ENCODE results near the gene GALNT10. TPM values are rescaled to one million over a fixed set of nuclear protein-coding genes. Genes with fewer than 3 reads are reported as not detected.

GALNT10 gene
- polyA plus RNA-seq, 4 donors = 26.8 to 39.4 (median 29.1) TPM

DNA sequence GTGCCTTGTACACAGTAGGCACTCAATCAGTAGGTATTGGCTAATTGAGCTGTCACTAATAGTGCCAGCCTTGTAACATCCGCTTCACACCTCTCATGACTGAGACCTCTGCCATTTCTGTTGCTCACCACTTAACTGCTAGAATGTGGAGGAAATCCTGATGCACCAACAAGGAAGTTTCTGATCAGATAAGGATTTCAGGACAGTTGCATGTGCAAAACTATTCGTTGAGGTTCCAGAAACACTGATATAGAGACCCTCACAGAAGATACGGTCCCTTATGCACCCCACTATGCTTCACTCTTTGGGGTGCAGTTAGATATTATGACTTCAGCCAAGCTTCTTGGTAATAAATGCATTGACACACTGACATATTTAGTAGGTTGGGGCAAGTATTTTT is 266.0 kb downstream of the GALNT10 start:
- DNase-seq (ENCODE audit: low read depth in 4 of 4, low spot score in 3 of 4) = no peak

DNA sequence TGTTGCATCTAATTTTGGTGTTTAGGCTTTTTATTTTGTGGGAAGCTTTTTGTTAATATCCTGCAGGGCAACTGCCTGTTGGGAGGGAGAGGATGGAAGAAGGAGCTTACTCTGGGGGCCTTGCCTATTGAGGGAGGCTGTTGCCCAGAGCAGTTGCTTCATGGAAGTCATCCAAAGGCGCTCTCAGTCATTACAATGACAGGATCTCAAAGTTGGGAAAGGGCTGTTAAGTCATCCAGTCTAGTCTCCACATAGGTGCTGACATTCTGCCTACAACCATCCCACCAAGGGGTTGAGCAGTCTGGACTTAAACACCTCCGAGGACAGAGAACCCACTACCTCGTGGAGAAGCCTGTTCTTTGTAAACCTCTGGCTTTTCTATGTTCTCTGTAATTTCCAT is 268.5 kb downstream of the GALNT10 start:
- no peak for DNase-seq (ENCODE audit: low read depth in 4 of 4, low spot score in 3 of 4)

DNA sequence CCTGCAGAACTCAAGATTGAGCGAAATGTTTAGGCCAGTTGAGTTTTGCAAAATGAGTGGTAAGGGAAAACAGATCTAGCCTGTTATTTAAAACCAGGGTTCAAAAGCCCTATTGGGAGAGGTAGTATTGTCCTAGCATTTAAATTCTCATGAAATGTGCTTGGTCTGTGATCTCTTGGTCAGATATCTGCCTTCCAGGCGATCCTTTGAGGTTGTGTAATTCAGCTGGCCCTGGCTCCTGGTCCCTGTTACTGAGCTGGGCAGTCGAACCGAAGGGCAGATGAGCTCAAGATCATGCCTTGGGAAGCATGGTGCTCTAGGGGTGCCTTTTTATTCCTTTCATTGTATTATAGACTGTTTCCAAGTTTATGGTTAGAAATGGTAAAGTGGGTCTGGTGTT is 269.6 kb downstream of the GALNT10 start:
- no peak for DNase-seq (ENCODE audit: low read depth in 4 of 4, low spot score in 3 of 4)

- DNase-seq (ENCODE audit: low read depth in 4 of 4, low spot score in 3 of 4) = no peak
Measured at GRCh38 chr5:154461531-154461930, 271.0 kb downstream of the GALNT10 start.

DNA sequence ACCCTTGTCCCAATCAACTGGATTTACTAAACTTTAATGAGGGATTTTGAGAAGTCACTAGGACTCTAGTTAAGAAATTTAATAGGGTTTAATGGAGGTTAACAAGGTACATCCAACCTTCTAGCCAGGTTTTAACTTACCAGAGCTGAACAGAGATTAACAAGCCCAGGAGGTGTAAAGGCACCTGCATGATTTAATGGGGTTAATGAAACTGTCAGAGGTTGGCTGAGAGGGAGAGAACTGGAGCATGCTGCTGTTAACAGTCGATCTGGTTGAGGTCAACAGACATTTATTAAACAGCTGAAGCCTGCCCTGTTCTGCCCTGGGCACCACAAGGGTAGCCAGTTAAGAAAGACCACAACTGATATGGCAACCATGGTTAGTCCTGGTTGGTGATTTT is 273.9 kb downstream of the GALNT10 start:
- no peak for DNase-seq (ENCODE audit: low read depth in 4 of 4, low spot score in 3 of 4)

- DNase-seq (ENCODE audit: low read depth in 4 of 4, low spot score in 3 of 4) = no peak
Measured at GRCh38 chr5:154465169-154465568, 274.6 kb downstream of the GALNT10 start.

DNA sequence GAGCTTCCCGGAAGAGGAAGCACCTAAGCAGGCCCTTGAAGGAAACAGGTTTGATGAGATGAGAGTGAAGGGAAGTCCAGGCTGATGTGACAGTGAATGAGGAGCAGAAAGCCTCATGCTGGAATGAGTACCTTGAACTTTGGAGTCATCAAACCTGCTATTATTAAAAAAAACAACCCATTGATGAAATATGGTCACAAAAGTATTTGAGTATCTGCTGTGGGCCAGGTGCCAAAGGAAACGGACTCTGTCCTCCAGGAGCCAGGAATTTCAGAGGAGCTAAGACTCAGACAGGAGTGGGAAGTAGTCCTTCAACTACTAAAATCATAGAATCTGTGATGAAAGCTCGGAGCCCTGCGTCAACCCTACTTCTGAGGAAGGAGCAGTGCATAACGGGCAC is 275.6 kb downstream of the GALNT10 start:
- DNase-seq (ENCODE audit: low read depth in 4 of 4, low spot score in 3 of 4) = no peak

GRCh38 chr5:154466671-154467070 is 276.1 kb downstream of the GALNT10 start:
- DNase-seq (ENCODE audit: low read depth in 4 of 4, low spot score in 3 of 4) = no peak

- DNase-seq (ENCODE audit: low read depth in 4 of 4, low spot score in 3 of 4) = no peak
Measured at GRCh38 chr5:154467655-154468354, 277.3 kb downstream of the GALNT10 start.

DNA sequence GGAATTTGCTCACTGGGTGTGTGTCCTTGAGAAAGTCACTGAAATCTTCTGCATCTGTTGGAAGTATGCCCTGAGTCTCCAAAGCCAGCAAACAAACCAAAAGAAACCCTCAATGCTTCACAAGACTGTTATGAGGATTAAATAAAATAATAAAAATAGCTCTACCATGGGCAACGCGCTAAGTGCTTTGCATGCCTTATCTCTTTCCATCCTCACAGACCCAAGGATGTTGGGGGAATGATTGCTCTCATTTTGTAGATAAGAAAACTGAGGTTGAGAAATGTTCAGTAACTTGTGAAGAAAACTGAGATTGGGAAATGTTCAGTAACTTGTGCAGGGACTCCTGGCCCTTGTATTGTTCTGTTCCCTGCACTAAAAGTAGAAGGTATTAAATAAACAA is 279.6 kb downstream of the GALNT10 start:
- no peak for DNase-seq (ENCODE audit: low read depth in 4 of 4, low spot score in 3 of 4)

Other genes with a start within 250 kb of the GALNT10 start
- 10 to 100 TPM; 22.3 to 38.2 (median 33.5) TPM for gene FAM114A2, start 151.8 kb upstream of the GALNT10 start, polyA plus RNA-seq (ENCODE audit: insufficient read length in 4 of 4)
- gene MFAP3, start 151.8 kb upstream of the GALNT10 start, polyA plus RNA-seq (ENCODE audit: insufficient read length in 4 of 4) = 10 to 100 TPM; 41.3 to 52.6 (median 45.4) TPM